GM21526 (cell line): ENCODE data around the gene KRTAP1-5.
"Not testable (repeated sequence)": the region's sequence is repeated elsewhere in the genome, so short reads cannot be mapped to it uniquely, and the experiment has no call there.

ENCODE experiments used
- ATAC-seq: cut with Tn5 transposase; IDR thresholded peaks from one replicate; pipeline ENCODE4 v1.9.1; 2021; ENCODE audit warnings: moderate library complexity; ENCODE audit not compliant: unreplicated experiment, low FRiP score

Gene KRTAP1-5

GRCh38 chr17:41049110-41049509 is 22.1 kb upstream of the KRTAP1-5 start:
- ATAC-seq: no peak

DNA sequence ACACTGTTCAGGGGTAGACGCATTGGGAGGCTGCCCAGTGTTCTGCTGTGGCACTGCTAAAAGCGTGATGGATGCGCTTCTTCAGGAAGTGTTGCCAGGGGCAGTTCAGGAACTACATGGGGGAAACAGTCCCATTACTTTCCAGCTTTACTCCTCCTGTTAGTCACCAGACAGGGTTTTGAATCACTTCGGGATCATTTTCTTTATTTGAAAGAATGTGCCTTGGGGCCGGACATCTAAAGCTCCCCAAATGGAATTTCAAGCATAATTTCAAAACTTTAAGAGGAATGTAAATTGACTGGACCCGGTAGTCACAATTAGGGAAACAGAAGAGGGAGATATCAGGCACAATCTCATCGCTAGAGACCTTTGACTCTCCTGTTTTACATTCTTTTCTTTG is 21.4 kb upstream of the KRTAP1-5 start:
- ATAC-seq: no peak

- not testable (repeated sequence) for ATAC-seq
These were observed 19.9 kb upstream of the KRTAP1-5 start, which contains the start of gene KRTAP2-1 for GRCh38 chr17:41046735-41047465. TSS of gene KRTAP2-1 (minus strand) at chr17:41047316. CDS start at chr17:41047267, 49 bp downstream.

DNA sequence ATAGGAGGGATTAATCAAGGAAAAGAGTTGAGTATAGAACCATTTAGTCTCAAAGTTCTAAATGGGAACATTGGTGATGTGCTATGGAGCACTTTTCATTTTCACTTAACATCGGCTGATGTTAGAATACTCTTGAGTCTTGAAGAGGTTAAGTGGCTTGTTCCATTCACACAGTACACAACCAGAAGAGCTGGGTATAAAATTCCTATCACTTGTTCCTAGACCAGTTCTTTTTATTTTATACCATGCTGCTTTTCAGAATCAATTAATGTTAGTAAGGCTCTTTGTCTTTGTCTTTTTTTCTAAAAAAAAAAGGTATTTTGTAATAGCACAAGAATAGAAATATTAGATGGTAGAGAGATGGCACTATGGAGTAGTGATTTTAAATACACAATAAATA is 15.9 kb upstream of the KRTAP1-5 start:
- ATAC-seq: no peak

- not testable (repeated sequence) for ATAC-seq
These were observed 14.0 kb upstream of the KRTAP1-5 start, which contains the start of gene KRTAP1-1 for GRCh38 chr17:41040783-41041571. TSS of gene KRTAP1-1 (minus strand) at chr17:41041450. CDS start at chr17:41041397, 53 bp downstream.

GRCh38 chr17:41037853-41038350 is 10.9 kb upstream of the KRTAP1-5 start:
- no peak for ATAC-seq

DNA sequence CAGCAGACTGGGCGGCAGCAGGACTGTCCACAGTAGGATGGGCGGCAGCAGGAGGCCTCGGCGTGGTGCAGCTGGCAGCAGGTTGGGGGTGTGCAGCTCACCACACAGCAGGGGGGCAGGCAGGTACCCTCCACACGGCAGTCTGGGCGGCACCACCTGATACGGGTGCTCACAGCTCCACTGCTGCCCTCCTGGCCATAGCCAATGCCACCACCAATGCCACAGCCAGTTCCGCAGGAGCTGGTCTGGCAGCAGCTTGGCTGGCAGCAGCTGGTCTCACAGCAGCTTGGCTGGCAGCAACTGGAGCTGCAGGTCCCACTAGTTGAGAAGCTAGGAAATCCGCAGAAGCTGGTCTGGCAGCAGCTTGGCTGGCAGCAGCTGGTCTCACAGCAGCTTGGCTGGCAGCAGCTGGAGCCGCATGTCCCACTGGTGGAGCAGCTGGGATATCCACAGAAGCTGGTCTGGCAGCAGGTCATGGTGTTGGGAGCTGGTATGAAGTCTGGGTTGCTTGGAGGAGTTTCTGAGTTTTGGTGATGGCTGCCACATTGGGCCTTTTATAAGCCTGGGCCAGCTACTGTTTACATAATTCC is 7.4 kb upstream of the KRTAP1-5 start, which contains the start of gene KRTAP1-3:
KRTAP1-3 (minus strand) TSS at position 529 of the 590 bp plus-strand sequence; CDS start at position 476, 53 bp downstream.
- ATAC-seq: not testable (repeated sequence)

GRCh38 chr17:41029633-41030245 is 2.7 kb upstream of the KRTAP1-5 start, which contains the start of gene KRTAP1-4:
TSS of gene KRTAP1-4 (minus strand) at chr17:41030195. CDS start at chr17:41030078, 117 bp downstream.
- ATAC-seq: no peak

- no peak for ATAC-seq
These were observed 2.3 kb downstream of the KRTAP1-5 start for GRCh38 chr17:41024697-41025096.

GRCh38 chr17:41020336-41020735 is 6.7 kb downstream of the KRTAP1-5 start:
- ATAC-seq: no peak

GRCh38 chr17:41019415-41019814 is 7.6 kb downstream of the KRTAP1-5 start:
- no peak for ATAC-seq

- no peak for ATAC-seq
These were observed 8.5 kb downstream of the KRTAP1-5 start for GRCh38 chr17:41018541-41018940.

DNA sequence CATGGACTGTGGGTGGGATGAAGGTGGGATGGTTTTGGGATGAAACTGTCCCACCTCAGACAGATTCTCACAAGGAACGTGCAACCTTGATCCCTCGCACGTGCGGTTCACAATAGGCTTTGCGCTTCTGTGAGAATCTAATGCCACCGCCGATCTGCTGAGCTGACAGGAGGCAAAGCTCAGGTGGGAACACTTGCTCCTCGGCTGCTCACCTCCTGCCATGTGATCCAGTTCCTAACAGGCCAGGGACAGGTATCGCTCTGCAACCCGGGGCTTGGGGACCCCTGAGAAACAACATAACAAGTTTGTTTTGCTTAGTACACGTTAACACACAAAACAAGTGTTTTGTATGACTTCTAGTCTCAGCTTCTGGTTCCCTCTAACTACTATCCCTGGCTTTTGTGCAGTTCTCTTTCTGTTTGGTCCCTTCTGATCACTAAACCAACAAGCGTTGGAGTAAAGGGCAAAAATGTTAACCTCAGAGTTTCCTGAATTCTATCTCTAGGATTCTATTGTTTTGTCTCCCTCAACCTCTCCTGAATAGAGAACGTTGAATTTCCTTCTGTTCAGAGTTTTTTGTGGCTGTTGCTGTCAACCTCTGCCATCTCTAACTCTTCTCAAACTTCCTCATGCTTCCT is 10.3 kb downstream of the KRTAP1-5 start:
- ATAC-seq: no peak

- no peak for ATAC-seq
These were observed 11.6 kb downstream of the KRTAP1-5 start for GRCh38 chr17:41015454-41015853.

DNA sequence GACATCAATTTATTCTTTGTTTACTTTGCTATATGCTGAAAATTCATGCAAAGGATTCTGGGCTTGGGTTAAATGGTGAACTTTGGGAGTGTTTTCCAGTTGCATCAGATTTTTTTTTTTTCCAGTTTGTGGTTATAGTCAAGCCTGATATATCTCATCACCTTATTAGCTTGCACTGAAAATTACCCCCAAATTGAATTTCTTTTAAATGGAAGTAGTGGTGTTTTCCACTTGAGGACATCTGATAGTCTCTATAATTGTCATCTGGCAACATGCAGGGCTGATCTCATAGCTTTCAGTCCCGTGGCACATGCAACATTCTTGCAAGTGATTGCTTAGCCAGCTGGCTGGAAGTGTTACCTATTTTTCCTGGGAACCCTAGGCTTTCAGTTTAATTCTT is 13.4 kb downstream of the KRTAP1-5 start:
- ATAC-seq: no peak

DNA sequence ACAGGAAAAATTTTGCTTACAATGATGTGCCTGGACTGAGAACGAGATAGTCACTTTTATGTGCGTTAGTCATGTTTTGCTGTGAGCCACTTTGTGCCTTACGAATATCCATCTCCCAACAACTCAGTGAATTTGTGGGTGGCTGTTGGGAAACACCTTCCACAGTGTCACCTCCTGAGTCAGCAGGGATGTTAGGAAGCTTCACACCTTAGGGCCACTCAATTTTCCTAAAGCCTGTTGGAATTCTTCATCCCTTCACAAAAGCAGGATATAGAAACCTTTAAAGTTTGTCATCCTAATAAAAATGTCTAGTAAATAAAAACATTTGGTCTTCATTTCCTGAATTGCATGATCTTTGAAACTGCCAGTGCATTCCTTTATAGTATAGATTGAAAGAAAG is 13.8 kb downstream of the KRTAP1-5 start:
- ATAC-seq: no peak

GRCh38 chr17:41012326-41013120 is 14.5 kb downstream of the KRTAP1-5 start:
- ATAC-seq: no peak

DNA sequence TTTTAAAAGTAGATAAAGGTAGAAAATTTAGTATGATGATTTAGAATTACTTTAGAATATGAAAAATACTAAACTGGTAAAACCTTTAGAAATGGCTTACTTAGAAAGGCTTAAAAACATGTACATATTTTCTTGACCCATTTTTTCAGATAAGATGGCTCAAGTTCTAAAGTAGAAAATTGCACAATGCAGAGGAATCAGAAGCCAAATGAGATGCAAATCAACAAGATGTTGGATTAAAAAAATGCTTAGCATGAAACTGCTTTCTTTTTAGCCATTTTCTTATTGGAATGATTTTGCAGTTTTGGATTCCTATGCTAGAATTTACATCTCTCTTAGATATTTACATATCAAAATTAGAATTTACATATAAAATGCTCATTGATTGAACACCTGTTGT is 16.6 kb downstream of the KRTAP1-5 start:
- ATAC-seq: no peak

DNA sequence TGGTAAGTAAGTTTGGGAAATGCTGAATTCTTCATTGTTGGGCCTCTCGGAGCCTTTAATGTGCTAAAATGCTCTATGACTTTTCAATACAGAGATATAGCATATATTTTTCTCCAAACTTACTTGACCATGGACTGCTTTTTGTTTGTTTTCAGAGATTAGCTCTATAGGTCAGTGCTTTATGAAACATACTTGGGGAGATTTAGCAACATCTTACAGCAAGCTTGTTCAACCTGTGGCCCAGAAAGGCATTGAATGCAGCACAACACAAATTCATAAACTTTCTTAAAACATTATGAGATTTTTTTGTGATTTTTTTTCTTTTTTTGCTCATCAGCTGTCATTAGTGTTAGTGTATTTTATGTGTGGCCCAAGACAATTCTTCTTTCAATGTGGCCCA is 17.1 kb downstream of the KRTAP1-5 start:
- no peak for ATAC-seq
